CD4-positive, alpha-beta T cell treated with Interleukin-4 for 1 hour (primary cell): ENCODE data around the gene OTUD3.

ENCODE experiments used
- DNase-seq, 2 donors: peaks; one replicate each; pipeline ENCODE4 v3.0.0-alpha.2; 2020 to 2022

The OTUD3 gene

GRCh38 chr1:19960591-19960990 is 78.4 kb downstream of the OTUD3 start:
- no peak for DNase-seq
